ENCODE results near the gene PPM1E. TPM values are rescaled to one million over a fixed set of nuclear protein-coding genes. Genes with fewer than 3 reads are reported as not detected.
A peak's percentile ranks its signal among the peaks of the same experiment; 100 is the strongest.
"Not testable (repeated sequence)": the region's sequence is repeated elsewhere in the genome, so short reads cannot be mapped to it uniquely, and the experiment has no call there.

PPM1E gene
- total RNA-seq, 2 donors from 2014 or later = 0.04 to 0.07 TPM

GRCh38 chr17:58758890-58759289 is 3.2 kb downstream of the PPM1E start:
- DNase-seq (ENCODE audit: low spot score in 2 of 2) (no peak), ATAC-seq (no peak)
- H3K27ac Mint-ChIP-seq = no peak overlapping the region
- H3K9me3 Mint-ChIP-seq = no peaks in the 10 kb centered on the region
- H3K36me3 Mint-ChIP-seq = peaks cover 7% of the 10 kb centered on the region in 2 donors

- DNase-seq (ENCODE audit: low spot score in 2 of 2) = no peak
- Mint-ChIP-seq H3K9me3 (no peaks in the 10 kb centered on the region), H3K36me3 (peaks cover 7% of the 10 kb centered on the region in 2 donors), H3K27ac (no peak overlapping the region)
- ATAC-seq = no peak
Observed at GRCh38 chr17:58759522-58759921, 3.9 kb downstream of the PPM1E start.

GRCh38 chr17:58760248-58760647 is 4.6 kb downstream of the PPM1E start:
- ATAC-seq = no peak
- Mint-ChIP-seq H3K36me3 (peaks cover 7% of the 10 kb centered on the region in 2 donors), H3K27ac (no peak overlapping the region), H3K9me3 (no peaks in the 10 kb centered on the region)
- DNase-seq (ENCODE audit: low spot score in 2 of 2) = no peak

GRCh38 chr17:58763263-58763662 is 7.6 kb downstream of the PPM1E start:
- no peak for DNase-seq (ENCODE audit: low spot score in 2 of 2)
- Mint-ChIP-seq H3K9me3 (no peaks in the 10 kb centered on the region), H3K36me3 (no peaks in the 10 kb centered on the region), H3K27ac (no peak overlapping the region)
- no peak for ATAC-seq

GRCh38 chr17:58764373-58764772 is 8.7 kb downstream of the PPM1E start:
- ATAC-seq (no peak), DNase-seq (ENCODE audit: low spot score in 2 of 2) (no peak)
- Mint-ChIP-seq H3K36me3 (no peaks in the 10 kb centered on the region), H3K9me3 (no peaks in the 10 kb centered on the region), H3K27ac (no peak overlapping the region)

- H3K27ac Mint-ChIP-seq; H3K36me3 Mint-ChIP-seq; ATAC-seq; H3K9me3 Mint-ChIP-seq; DNase-seq (ENCODE audit: low spot score in 2 of 2): not testable (repeated sequence)
Observed at GRCh38 chr17:58778482-58778881, 22.8 kb downstream of the PPM1E start.

GRCh38 chr17:58779446-58779845 is 23.8 kb downstream of the PPM1E start:
- ATAC-seq = no peak
- H3K36me3 Mint-ChIP-seq = no peaks in the 10 kb centered on the region
- H3K9me3 Mint-ChIP-seq = no peaks in the 10 kb centered on the region

GRCh38 chr17:58783380-58783779 is 27.7 kb downstream of the PPM1E start:
- no peak overlapping the region for H3K27ac Mint-ChIP-seq
- H3K36me3 Mint-ChIP-seq = no peaks in the 10 kb centered on the region
- DNase-seq (ENCODE audit: low spot score in 2 of 2) (no peak), ATAC-seq (no peak)
- H3K9me3 Mint-ChIP-seq = no peaks in the 10 kb centered on the region

More at GRCh38 chr17:58779446-58779845, 23.8 kb downstream of the PPM1E start:
- no peak for DNase-seq (ENCODE audit: low spot score in 2 of 2)
- H3K27ac Mint-ChIP-seq = no peak overlapping the region

- DNase-seq (ENCODE audit: low spot score in 2 of 2) (no peak), ATAC-seq (no peak)
- no peaks in the 10 kb centered on the region for H3K9me3 Mint-ChIP-seq
- H3K36me3 Mint-ChIP-seq = no peaks in the 10 kb centered on the region
- H3K27ac Mint-ChIP-seq = no peak overlapping the region
Observed at GRCh38 chr17:58785097-58785496, 29.4 kb downstream of the PPM1E start.

GRCh38 chr17:58786586-58787295 is 31.1 kb downstream of the PPM1E start:
- Mint-ChIP-seq H3K9me3 (no peaks in the 10 kb centered on the region), H3K27ac (no peak overlapping the region), H3K36me3 (no peaks in the 10 kb centered on the region)
- DNase-seq (ENCODE audit: low spot score in 2 of 2) (no peak), ATAC-seq (no peak)

- H3K27ac Mint-ChIP-seq = no peak overlapping the region
- ATAC-seq = no peak
- no peaks in the 10 kb centered on the region for H3K36me3 Mint-ChIP-seq
- no peaks in the 10 kb centered on the region for H3K9me3 Mint-ChIP-seq
- DNase-seq (ENCODE audit: low spot score in 2 of 2) = no peak
Observed at GRCh38 chr17:58788199-58788598, 32.5 kb downstream of the PPM1E start.

GRCh38 chr17:58789160-58789559 is 33.5 kb downstream of the PPM1E start:
- peak; percentile 14 to 88 for ATAC-seq
- no peaks in the 10 kb centered on the region for H3K36me3 Mint-ChIP-seq

GRCh38 chr17:58789831-58790230 is 34.2 kb downstream of the PPM1E start:
- Mint-ChIP-seq H3K27ac (no peak overlapping the region), H3K36me3 (no peaks in the 10 kb centered on the region), H3K9me3 (no peaks in the 10 kb centered on the region)
- no peak for ATAC-seq
- no peak for DNase-seq (ENCODE audit: low spot score in 2 of 2)

More at GRCh38 chr17:58789160-58789559, 33.5 kb downstream of the PPM1E start:
- H3K27ac Mint-ChIP-seq = no peak overlapping the region
- no peak for DNase-seq (ENCODE audit: low spot score in 2 of 2)
- H3K9me3 Mint-ChIP-seq = no peaks in the 10 kb centered on the region

- DNase-seq (ENCODE audit: low spot score in 2 of 2); H3K27ac Mint-ChIP-seq; H3K9me3 Mint-ChIP-seq; ATAC-seq; H3K36me3 Mint-ChIP-seq: not testable (repeated sequence)
Observed at GRCh38 chr17:58794508-58794907, 38.9 kb downstream of the PPM1E start.

- Mint-ChIP-seq H3K9me3 (no peaks in the 10 kb centered on the region), H3K27ac (no peak overlapping the region), H3K36me3 (no peaks in the 10 kb centered on the region)
- no peak for ATAC-seq
- DNase-seq (ENCODE audit: low spot score in 2 of 2) = no peak
Observed at GRCh38 chr17:58802188-58802587, 46.5 kb downstream of the PPM1E start.

GRCh38 chr17:58806046-58806445 is 50.4 kb downstream of the PPM1E start:
- ATAC-seq (no peak), DNase-seq (ENCODE audit: low spot score in 2 of 2) (no peak)
- no peak overlapping the region for H3K27ac Mint-ChIP-seq
- no peaks in the 10 kb centered on the region for H3K36me3 Mint-ChIP-seq
- no peaks in the 10 kb centered on the region for H3K9me3 Mint-ChIP-seq

- no peaks in the 10 kb centered on the region for H3K36me3 Mint-ChIP-seq
- H3K27ac Mint-ChIP-seq = no peak overlapping the region
- no peaks in the 10 kb centered on the region for H3K9me3 Mint-ChIP-seq
- no peak for DNase-seq (ENCODE audit: low spot score in 2 of 2)
- no peak for ATAC-seq
Observed at GRCh38 chr17:58808609-58809563, 53.2 kb downstream of the PPM1E start.
